ENCODE results near the gene CXorf66.

Gene CXorf66

GRCh38 chrX:139909712-139910111 lies 55.6 kb downstream of the CXorf66 start:
- no peak for TF ChIP-seq CREB1 (IDR thresholded peaks at IDR 0.05; ENCODE audit: low read depth)
- TF ChIP-seq EP300 (IDR thresholded peaks at IDR 0.05; ENCODE audit: borderline replicate concordance) = no peak
- TF ChIP-seq USF1 (IDR thresholded peaks at IDR 0.05) = no peak
- TF ChIP-seq TAF1 (IDR thresholded peaks at IDR 0.05; ENCODE audit: low read depth) = no peak
- TF ChIP-seq ZBTB7A (IDR thresholded peaks at IDR 0.05; ENCODE audit: low read depth) = no peak
- TF ChIP-seq NFIC (IDR thresholded peaks at IDR 0.05) = no peak
- TF ChIP-seq REST (IDR thresholded peaks at IDR 0.05; ENCODE audit: low read depth) = no peak
- TF ChIP-seq TCF12 (IDR thresholded peaks at IDR 0.05; ENCODE audit: low read depth) = no peak
- TF ChIP-seq MAX (IDR thresholded peaks at IDR 0.05) = no peak
- TF ChIP-seq CEBPB (IDR thresholded peaks at IDR 0.05) = no peak
- TF ChIP-seq FOXM1 (IDR thresholded peaks at IDR 0.05; ENCODE audit: borderline replicate concordance, low read depth) = no peak
- no peak for TF ChIP-seq TEAD4 (IDR thresholded peaks at IDR 0.05)
- TF ChIP-seq EGR1 (IDR thresholded peaks at IDR 0.05) = no peak
- no peak for TF ChIP-seq YY1 (IDR thresholded peaks at IDR 0.05; ENCODE audit: low read depth)
- TF ChIP-seq RAD21 (IDR thresholded peaks at IDR 0.05; ENCODE audit: low read depth) = no peak

GRCh38 chrX:139907078-139907477 lies 58.2 kb downstream of the CXorf66 start:
- TF ChIP-seq TEAD4 (IDR thresholded peaks at IDR 0.05) (no peak), EGR1 (IDR thresholded peaks at IDR 0.05) (no peak), FOXM1 (IDR thresholded peaks at IDR 0.05; ENCODE audit: borderline replicate concordance, low read depth) (no peak), EP300 (IDR thresholded peaks at IDR 0.05; ENCODE audit: borderline replicate concordance) (no peak)

GRCh38 chrX:139905743-139906142 lies 59.6 kb downstream of the CXorf66 start:
- TF ChIP-seq EP300 (IDR thresholded peaks at IDR 0.05; ENCODE audit: borderline replicate concordance) (no peak), NFIC (IDR thresholded peaks at IDR 0.05) (no peak), CREB1 (IDR thresholded peaks at IDR 0.05; ENCODE audit: low read depth) (no peak), YY1 (IDR thresholded peaks at IDR 0.05; ENCODE audit: low read depth) (no peak), TAF1 (IDR thresholded peaks at IDR 0.05; ENCODE audit: low read depth) (no peak), TCF12 (IDR thresholded peaks at IDR 0.05; ENCODE audit: low read depth) (no peak)
